HCT116 (cell line): ENCODE results near the gene GAB4. TPM values are rescaled to one million over a fixed set of nuclear protein-coding genes. Genes with fewer than 3 reads are reported as not detected.

Source experiments
- ATAC-seq: fragments of 200-7000 bp; cut with Tn5 transposase; 2 replicates; pipeline ENCODE4 v1.9.1; 2020; ENCODE audit warnings: mild to moderate bottlenecking, moderate library complexity
- BruUV-seq: library from RNA; stranded (reverse); fragments of 400-500 nt; replicated peaks from 2 replicates; lab custom pipeline; 2021; lab: Mats Ljungman, UMichigan
- CTCF ChIA-PET: fragments of 300-600 bp; sonication (Branson Sonifier 250); formaldehyde crosslinking; loops from one replicate; lab custom pipeline; 2021; ENCODE audit warnings: antibody characterized with exemption; lab: Charles Lee
- POLR2A ChIA-PET: fragments of 300-600, 350-600 bp; sonication (Branson Sonifier 250); formaldehyde crosslinking; loops from one replicate; lab custom pipeline; 2021; ENCODE audit warnings: antibody characterized with exemption; lab: Charles Lee
- RAD21 ChIA-PET, 2 experiments: fragments of 300-600 bp; sonication (Branson Sonifier 250); formaldehyde crosslinking; loops; one replicate each; lab custom pipeline; 2023; ENCODE audit warnings: low total read pairs in 2 of 2; ENCODE audit not compliant: uncharacterized antibody in 2 of 2, unreplicated experiment in 2 of 2, low non-redundant PET in 1 of 2; lab: Charles Lee
- DNase-seq: peaks from one replicate; pipeline ENCODE4 v3.0.0-alpha.2; 2010; ENCODE audit warnings: low read depth, low spot score
- H2AFZ ChIP-seq: fragments of 200-600 bp; shearing (Covaris generic), sonication (generic); 2 replicates; pipeline ENCODE4 v1.6.1; 2017; ENCODE audit warnings: low read depth, mixed run types, mixed read lengths, antibody characterized with exemption, low read length; ENCODE audit not compliant: poor library complexity, severe bottlenecking
- H3K27ac ChIP-seq: 2 replicates; pipeline ENCODE4 v1.5.1; 2012; ENCODE audit warnings: low read depth, low read length
- H3K27me3 ChIP-seq: fragments of 200-600 bp; sonication (generic); 2 replicates; pipeline ENCODE4 v1.6.1; 2016; ENCODE audit warnings: mixed run types, low read length, mixed read lengths; ENCODE audit not compliant: insufficient read depth
- H3K36me3 ChIP-seq, 2 experiments: fragments of 200-500 bp in 1 of 2; fragments of 200-600 bp in 1 of 2; sonication (Bioruptor generic) in 1 of 2; sonication (generic) in 1 of 2; 2 replicates each; pipeline versions ENCODE4 v1.5.1 to v1.6.1; 2014 to 2016; ENCODE audit warnings: low read length in 2 of 2, inconsistent platforms in 1 of 2, mixed read lengths in 1 of 2, mixed run types in 1 of 2; ENCODE audit not compliant: insufficient read depth in 2 of 2, control insufficient read depth in 1 of 2
- H3K4me1 ChIP-seq, 2 experiments: fragments of 200-600 bp in 1 of 2; sonication (generic) in 1 of 2; 2 replicates each; pipeline versions ENCODE4 v1.5.1 to v1.6.1; 2012 to 2017; ENCODE audit warnings: low read length in 2 of 2, inconsistent platforms in 1 of 2, mild to moderate bottlenecking in 1 of 2, mixed read lengths in 1 of 2, mixed run types in 1 of 2, moderate library complexity in 1 of 2; ENCODE audit not compliant: insufficient read depth in 2 of 2, control insufficient read depth in 1 of 2
- H3K4me2 ChIP-seq: fragments of 200-600 bp; sonication (generic); 2 replicates; pipeline ENCODE4 v1.6.1; 2017; ENCODE audit warnings: mixed run types, low read length, mixed read lengths
- H3K4me3 ChIP-seq, 2 experiments: fragments of 200-600 bp in 1 of 2; sonication (generic) in 1 of 2; replicated peaks in 1 of 2; 2 replicates each; pipeline ENCODE4 v1.5.1; 2011 to 2016; ENCODE audit warnings: low read length in 2 of 2, control low read depth in 1 of 2, low read depth in 1 of 2, mild to moderate bottlenecking in 1 of 2, mixed read lengths in 1 of 2, mixed run types in 1 of 2
- H3K79me2 ChIP-seq: fragments of 200-600 bp; sonication (generic); 2 replicates; pipeline ENCODE4 v1.6.1; 2017; ENCODE audit warnings: mild to moderate bottlenecking, mixed run types, low read length, moderate library complexity, mixed read lengths; ENCODE audit not compliant: insufficient read depth
- H3K9ac ChIP-seq: fragments of 200-600 bp; sonication (generic); 2 replicates; pipeline ENCODE4 v1.6.1; 2016; ENCODE audit warnings: low read length, mixed read lengths
- H3K9me2 ChIP-seq: fragments of 200-600 bp; sonication (generic), shearing (Covaris generic); 2 replicates; pipeline ENCODE4 v1.6.1; 2017; ENCODE audit warnings: mixed run types, mild to moderate bottlenecking, moderate library complexity; ENCODE audit not compliant: insufficient read depth
- H3K9me3 ChIP-seq, 2 experiments: fragments of 200-500 bp in 1 of 2; fragments of 200-600 bp in 1 of 2; sonication (Bioruptor generic) in 1 of 2; sonication (generic) in 1 of 2; 2 replicates each; pipeline ENCODE4 v1.6.1; 2014 to 2017; ENCODE audit warnings: low read length in 2 of 2, mixed read lengths in 2 of 2, inconsistent platforms in 1 of 2, low read depth in 1 of 2, mild to moderate bottlenecking in 1 of 2, mixed run types in 1 of 2, moderate library complexity in 1 of 2; ENCODE audit not compliant: control insufficient read depth in 1 of 2, insufficient read depth in 1 of 2
- H4K20me1 ChIP-seq: fragments of 200-600 bp; sonication (generic), shearing (Covaris generic); 2 replicates; pipeline ENCODE4 v1.6.1; 2017; ENCODE audit warnings: mixed run types, mild to moderate bottlenecking, moderate library complexity; ENCODE audit not compliant: insufficient read depth
- CBX3 ChIP-seq: IDR thresholded peaks from 2 replicates; pipeline ENCODE4 v1.6.1; 2012; ENCODE audit warnings: low read depth
- CEBPB ChIP-seq: IDR thresholded peaks from 2 replicates; pipeline ENCODE4 v1.6.1; 2012; ENCODE audit warnings: low read depth
- EZH2 ChIP-seq: fragments of 200-600 bp; sonication (generic); IDR thresholded peaks from 2 replicates; pipeline ENCODE4 v1.6.1; 2017; ENCODE audit warnings: antibody characterized with exemption, mixed run types
- MAX ChIP-seq: IDR thresholded peaks from 2 replicates; pipeline ENCODE4 v1.6.1; 2012
- POLR2A ChIP-seq: IDR thresholded peaks from 2 replicates; pipeline ENCODE4 v1.7.0; 2011; ENCODE audit warnings: borderline replicate concordance; ENCODE audit not compliant: insufficient read depth, insufficient read length; ENCODE audit errors: extremely low read depth
- POLR2AphosphoS5 ChIP-seq: IDR thresholded peaks from 2 replicates; pipeline ENCODE4 v1.6.1; 2011; ENCODE audit warnings: mild to moderate bottlenecking, low read depth, low read length, moderate library complexity
- RAD21 ChIP-seq: IDR thresholded peaks from 2 replicates; pipeline ENCODE4 v1.6.1; 2012; ENCODE audit warnings: low read depth, mild to moderate bottlenecking
- SP1 ChIP-seq: IDR thresholded peaks from 2 replicates; pipeline ENCODE4 v1.6.1; 2012; ENCODE audit warnings: low read depth
- ZBTB33 ChIP-seq: IDR thresholded peaks from 2 replicates; pipeline ENCODE4 v1.6.1; 2011; ENCODE audit warnings: mild to moderate bottlenecking, low read length, moderate library complexity; ENCODE audit not compliant: insufficient replicate concordance; ENCODE audit errors: extremely low read depth
- ZFX ChIP-seq: fragments of 450-650 bp; IDR thresholded peaks from 2 replicates; pipeline ENCODE4 v1.6.1; 2017
- ZNF274 ChIP-seq: fragments of 200-500 bp; sonication (Bioruptor generic); IDR thresholded peaks from 2 replicates; pipeline ENCODE4 v1.6.1; 2014; ENCODE audit warnings: mild to moderate bottlenecking, low read depth, low read length, inconsistent platforms
- intact Hi-C: fragments of 100-400 bp; cut with micrococcal nuclease; formaldehyde crosslinking; loops from 2 replicates; pipeline ENCODE4 v1.10.0; 2022
- total RNA-seq: library from RNA; stranded (reverse); gene quantifications from one replicate; pipeline ENCODE4 v1.2.1, GENCODE V29; 2021; ENCODE audit not compliant: unreplicated experiment

The GAB4 gene
- total RNA-seq, 1 experiment from 2014 or later, result not detected

GRCh38 chr22:16960220-16960883 is 47.7 kb downstream of the GAB4 start:
- RAD21 ChIA-PET, result no interaction called here
- no TSS peak for BruUV-seq

GRCh38 chr22:16959345-16959930 is 48.6 kb downstream of the GAB4 start:
- no peak overlapping the region for H3K4me3 ChIP-seq
- no peak for ATAC-seq
- DNase-seq, result no peak
- H3K36me3 ChIP-seq, result no peaks in the 10 kb centered on the region
- H3K4me2 ChIP-seq, result no peak overlapping the region
- no peak overlapping the region for H3K9ac ChIP-seq
- H3K9me2 ChIP-seq, result no peaks in the 10 kb centered on the region
- no peaks in the 10 kb centered on the region for H3K9me3 ChIP-seq
- H3K27ac ChIP-seq, result no peak overlapping the region
- H3K27me3 ChIP-seq, result no peaks in the 10 kb centered on the region
- H4K20me1 ChIP-seq, result no peaks in the 10 kb centered on the region
- intact Hi-C loops, result no loop called here
- ChIA-PET CTCF (no interaction called here), RAD21 (no interaction called here), POLR2A (no interaction called here)
- H3K4me1 ChIP-seq, result peaks cover 2 to 4% of the 10 kb centered on the region in 2 experiments; a peak in 2 of 4 replicates
- no TSS peak for BruUV-seq
- H3K79me2 ChIP-seq, result no peaks in the 10 kb centered on the region
- TF ChIP-seq MAX (no peak), EZH2 (no peak), ZBTB33 (no peak), SP1 (no peak), POLR2AphosphoS5 (no peak), ZFX (no peak), POLR2A (no peak), ZNF274 (no peak), CEBPB (no peak)
- no peak overlapping the region for H2AFZ ChIP-seq

More at GRCh38 chr22:16960220-16960883, 47.7 kb downstream of the GAB4 start:
- Histone ChIP-seq H3K79me2 (no peaks in the 10 kb centered on the region), H3K4me2 (no peak overlapping the region), H3K9me2 (no peaks in the 10 kb centered on the region), H2AFZ (no peak overlapping the region), H3K27me3 (no peaks in the 10 kb centered on the region), H3K36me3 (no peaks in the 10 kb centered on the region), H4K20me1 (no peaks in the 10 kb centered on the region), H3K4me3 (no peak overlapping the region), H3K27ac (no peak overlapping the region), H3K9ac (no peak overlapping the region), H3K4me1 (peaks cover 2 to 4% of the 10 kb centered on the region in 2 experiments; a peak in 2 of 4 replicates), H3K9me3 (no peaks in the 10 kb centered on the region)
- CTCF ChIA-PET, result no interaction called here
- no peak for ATAC-seq
- POLR2A ChIA-PET, result no interaction called here
- no peak for DNase-seq
- intact Hi-C loops, result no loop called here
- no peak for TF ChIP-seq POLR2AphosphoS5
- no peak for TF ChIP-seq RAD21
- TF ChIP-seq CBX3, result no peak
